Measurements from ENCODE around the gene SNN.

The SNN gene

DNA sequence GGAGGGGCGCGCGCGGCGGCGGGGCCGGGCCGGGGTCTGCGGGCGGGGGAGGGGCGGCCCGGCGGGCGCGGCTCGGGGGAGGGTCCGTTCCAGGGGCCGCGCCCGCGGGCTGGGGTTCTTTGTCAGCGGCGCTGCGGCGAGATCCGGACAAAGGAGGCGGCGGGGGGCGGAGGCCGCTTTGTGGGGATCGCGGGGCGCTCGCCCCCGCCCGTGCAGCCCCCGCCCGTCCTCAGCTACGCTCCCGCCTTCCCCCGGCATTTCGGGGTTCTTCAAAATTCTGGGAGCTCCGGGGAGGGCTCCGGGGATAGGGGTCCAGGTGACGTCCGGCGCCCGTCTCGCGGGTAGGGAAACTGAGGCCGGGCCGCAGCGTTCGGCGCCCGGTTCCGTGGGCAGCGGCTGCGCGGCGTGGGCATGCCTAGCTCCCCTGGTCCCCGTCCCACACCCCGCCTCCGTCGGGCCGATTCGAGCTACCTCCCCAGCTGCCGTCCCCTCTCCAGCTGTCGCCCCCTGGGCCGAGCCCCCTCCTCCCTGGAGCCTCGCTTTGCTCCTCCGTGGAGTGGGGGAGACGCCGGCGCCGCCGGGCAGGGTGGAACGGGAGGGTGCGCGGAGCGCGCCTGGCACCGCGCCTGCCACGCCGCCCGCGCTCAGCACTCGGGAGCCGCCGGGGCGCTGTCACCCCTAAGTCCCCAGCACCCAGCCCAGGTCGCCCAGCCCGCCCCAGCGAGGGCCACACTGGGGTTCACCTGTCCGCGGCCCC is 546 bp downstream of the SNN start:
- no peak for DNase-seq

DNA sequence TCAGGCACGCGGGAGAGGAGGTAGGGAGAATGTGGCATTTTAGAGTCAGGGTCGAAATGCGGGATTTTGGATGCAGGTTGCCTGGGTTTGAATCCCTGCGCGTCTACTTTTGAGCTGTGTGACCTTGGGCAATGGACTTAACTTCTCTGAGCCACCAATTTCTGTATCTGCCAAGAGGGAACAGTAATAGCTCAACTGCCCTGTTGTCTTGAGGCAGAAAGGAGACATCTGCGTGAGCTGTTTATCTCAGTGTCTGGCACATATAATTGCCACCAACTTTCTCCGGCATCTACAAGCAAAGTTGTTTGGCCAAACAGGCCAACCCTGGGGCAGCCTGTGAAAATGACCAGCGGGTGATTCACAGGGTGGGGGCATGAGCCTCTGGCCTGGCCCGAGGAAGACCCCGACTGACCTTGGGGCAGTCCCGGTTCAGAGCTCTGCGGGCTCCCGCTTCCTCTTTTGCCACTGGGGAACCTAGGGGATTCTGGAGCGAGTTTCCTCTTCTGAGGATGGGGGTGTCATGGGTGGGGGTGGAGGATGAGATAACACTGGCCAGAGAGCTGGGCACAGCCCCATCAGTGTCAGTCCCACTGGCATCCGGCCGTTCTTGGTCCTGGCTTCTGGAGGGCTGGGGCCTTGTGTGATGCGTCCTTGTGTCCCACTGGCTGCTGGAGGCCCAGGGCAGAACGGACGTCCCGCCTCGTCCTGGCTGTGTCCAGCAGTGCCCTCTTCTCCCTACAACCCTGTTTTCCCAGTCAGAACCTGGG is 1.3 kb downstream of the SNN start:
- no peak for DNase-seq

DNA sequence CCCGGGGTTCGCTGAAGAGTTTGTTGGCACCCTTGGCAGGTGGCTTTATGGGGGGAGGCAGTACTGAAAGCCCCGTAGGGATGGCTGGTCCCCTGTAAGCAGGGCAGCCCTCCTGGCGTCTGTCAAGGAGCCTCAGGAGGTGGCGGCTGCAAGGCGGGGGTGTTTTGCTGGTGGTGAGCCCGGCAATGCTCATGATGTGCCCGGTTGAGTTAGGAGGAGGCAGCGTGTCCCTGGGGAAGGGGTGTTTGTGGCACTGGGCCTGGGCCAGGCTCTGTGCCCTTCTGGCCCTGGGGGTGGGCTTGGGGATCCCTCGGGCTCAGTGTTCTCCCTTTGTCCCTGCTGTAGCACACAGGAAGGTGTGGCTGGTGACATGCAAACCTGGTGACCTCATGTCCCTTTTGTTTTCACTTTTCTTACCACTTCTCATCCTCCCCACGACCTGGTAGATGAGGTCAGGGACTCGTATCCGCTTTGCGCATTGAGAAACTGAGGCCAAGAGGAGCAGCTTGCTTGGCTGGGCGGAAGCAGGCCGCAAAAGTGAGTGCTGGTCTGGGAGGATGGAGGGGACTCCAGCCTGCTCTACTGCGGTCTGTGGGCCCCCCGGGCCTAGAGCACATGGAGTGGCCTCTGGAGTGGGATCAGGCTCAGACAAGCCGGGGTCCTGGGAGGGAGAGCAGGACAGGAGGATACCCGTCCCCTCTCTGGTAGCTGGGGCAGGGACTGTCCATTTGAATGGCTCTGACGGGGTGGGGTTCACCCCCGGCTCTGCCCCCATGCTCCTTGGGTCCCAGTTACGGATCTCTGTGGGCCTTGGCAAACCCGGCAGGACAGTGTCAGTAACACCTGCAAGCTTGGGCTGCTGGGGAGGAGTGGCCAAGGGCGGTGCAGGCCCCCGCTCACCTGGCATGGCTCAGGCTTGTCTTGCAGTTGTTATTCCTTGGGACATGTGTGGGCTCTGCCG is 2.2 kb downstream of the SNN start:
- no peak for DNase-seq

DNA sequence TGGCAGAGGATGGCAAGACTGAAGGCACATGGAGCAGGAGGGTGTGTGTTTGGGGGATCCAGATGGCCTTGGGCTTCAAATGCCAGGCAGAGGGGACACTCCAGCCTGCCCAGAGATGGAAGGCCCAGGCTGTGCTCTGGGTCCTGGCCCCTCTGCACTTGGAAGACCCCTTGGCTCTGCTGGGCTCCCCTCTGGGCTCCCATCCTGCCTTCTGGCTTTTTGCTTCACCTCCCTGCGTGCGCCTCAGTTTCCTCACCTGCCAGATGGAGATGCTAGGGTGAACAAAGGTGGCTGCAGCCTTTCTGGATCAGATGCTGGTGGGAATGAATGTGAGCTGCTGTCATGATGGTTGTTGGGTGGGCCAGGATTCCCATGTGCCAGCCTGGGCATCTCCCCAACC is 3.0 kb downstream of the SNN start:
- DNase-seq: no peak

DNA sequence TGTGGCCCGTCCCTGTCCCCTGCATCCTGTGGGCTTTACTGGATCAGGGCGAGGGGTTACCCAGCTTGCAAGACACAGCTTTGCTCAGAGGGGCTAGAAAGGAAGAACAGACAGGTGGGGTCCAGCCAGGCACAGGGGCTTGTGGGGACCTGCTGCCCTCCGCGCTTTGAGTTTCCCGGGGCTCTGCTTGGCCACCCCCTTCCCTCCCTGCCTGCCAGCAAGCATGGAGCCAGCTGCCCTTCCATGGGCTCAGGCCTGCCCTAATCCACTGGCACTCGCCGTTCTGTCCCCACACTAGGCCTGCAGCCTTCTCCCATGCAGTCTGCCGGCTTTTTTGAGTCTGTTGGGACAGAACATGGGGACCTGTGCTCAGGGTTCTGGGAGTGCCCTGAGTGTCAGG is 3.4 kb downstream of the SNN start:
- no peak for DNase-seq

DNA sequence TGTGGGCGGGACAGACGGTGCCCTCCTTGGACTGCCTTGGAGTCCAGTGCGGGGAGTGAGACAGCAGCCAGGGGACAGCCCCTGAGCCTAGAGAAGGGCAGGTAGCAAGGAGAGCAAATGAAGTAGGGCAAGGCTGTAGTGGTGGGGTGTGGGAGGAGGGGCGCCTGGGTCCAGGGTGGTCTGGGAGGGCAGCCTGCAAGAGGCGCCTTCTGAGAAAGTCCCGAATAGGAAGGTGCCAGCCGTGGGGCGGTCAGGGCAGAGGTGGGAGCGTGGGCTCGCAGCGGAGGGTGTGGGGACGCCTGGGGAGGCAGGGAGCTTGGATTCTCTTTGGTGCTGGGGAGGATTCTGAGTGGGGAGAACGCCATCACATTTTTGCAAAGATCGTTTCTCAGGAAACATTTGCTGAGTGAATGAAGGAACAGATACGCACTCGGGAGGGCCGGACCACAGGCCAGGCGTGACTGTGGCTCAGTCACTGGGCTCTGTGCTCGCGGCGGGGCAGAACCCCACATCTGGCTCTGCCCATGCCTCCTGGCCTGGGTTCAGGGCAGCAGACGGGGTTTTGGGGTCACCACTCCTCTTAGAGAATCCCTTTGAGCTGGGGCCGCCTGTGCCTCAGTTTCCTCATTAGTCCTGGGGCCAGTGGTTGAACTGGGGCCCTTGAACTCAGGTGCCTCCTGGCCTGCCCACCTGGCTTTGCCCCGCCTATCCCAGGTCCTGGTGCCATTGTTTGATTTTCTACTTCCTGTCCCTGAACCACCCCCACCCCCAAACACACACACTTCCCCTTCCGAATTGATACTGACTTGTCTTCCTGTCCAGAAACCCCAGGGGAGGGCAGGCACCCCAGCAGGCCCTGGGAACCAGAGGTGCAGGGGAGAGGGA is 4.2 kb downstream of the SNN start:
- no peak for DNase-seq

DNA sequence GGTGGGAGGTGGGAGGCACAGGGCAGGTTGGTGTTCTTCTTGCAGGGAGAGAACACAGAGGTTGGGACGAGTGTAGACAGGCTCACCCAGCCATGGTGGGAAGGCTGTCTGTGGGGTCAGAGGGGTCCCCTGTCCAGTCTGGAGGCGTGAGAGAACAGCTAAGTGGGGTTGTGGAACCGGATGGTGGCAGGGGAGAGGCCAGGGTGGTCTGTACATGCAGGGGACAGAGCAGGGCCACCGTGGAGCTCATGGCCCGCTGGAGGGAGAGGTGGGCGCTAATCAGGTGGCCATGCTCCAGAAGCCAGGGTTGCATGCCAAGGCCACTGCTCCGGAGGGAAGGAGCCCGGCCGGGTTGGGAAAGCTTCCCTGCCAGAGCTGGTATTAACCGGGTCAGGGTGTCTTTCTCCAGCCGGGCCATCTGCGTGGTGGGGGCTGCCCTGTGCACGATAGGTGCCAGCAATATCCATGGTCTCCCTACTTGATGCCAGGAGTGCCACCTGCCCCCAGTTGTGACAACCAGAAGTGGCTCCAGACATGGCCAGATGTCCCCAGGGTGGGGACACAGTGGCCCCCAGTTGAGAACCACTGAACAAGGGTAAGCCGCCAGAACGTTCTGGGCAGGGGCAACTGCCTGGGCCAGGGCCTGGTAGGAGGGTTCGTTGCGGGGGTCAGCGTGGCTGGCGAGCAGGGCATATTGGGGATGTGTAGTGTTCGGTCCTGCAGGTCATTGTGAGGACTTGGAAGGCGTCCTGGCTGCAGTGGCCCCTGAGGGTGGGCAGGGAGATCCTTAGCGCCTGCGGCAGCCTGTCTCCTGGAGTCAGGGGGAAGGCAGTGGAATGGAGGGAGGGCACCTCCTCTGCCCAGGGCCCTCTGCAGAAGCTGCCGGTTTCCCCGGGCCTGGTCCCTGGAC is 5.1 kb downstream of the SNN start:
- no peak for DNase-seq

DNA sequence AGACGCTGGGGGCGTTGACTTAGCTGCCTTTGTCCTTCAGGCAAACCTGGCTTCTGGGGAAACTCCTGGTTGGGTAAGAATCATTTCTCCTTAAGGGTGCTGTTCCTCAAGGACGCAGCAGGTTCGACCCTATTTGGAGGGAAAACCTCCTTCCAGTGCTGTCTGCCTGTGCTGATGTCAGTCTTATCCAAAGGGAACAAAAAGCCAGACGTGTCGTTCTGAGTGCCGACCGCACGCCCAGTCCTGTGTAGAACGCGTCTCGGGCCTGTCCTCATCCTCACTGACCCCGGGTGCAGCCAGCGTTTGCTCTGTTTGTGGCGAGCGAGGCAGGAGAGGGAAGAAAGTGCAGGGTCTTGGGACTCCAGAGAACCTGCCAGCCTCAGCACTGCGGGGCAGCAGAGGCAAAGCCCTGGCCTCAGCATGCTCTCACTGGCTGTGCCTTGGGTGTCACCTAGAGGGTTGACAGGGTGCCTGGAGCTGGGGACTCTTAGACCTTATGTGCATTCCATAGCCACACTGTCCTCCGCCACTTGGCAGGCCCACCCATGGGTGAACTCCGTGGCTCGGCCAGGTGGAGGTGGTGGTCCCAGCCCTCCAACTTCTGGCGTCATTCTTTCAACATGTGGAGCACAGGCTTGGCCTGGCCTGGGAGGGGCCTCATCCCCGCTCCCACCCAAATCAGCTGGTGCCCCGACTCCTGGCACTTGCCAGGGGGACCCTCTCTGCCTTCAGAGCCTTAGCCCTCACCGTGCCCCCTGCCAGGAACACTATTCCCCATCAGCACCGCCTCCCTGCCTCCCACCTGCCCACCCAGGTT is 6.0 kb downstream of the SNN start:
- DNase-seq: no peak

DNA sequence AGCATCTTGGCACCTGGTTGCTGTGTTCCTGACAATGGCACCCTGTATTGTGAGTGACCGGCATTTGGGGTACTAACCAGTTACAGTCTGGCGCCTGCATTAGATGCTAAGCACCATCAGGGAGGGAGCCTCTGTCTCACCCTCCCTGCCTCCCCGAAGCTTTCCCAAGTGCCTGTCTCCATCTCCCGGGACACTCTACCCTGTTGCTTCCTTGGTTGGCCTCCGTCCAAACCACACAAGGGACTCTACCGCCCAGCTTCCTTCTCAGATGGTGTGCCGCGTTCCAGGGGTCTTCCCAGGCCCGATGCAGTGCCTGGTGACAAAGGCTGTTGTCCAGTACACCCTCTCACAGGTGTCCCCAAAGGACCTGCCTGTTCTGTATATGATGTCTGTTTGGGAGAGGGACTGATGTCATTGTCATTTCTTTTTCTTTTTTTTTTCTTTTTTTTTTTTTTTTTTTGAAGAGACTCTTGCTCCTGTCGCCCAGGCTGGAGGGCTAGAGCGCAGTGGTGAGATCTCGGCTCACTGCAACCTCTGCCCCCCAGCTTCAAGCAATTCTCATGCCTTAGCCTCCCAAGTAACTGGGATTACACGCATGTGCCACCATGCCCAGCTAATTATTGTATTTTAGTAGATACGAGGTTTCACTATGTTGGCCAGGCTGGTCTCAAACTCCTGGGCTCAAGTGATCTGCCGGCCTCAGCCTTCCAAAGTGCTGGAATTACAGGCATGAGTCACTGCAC is 6.7 kb downstream of the SNN start:
- no peak for DNase-seq

DNA sequence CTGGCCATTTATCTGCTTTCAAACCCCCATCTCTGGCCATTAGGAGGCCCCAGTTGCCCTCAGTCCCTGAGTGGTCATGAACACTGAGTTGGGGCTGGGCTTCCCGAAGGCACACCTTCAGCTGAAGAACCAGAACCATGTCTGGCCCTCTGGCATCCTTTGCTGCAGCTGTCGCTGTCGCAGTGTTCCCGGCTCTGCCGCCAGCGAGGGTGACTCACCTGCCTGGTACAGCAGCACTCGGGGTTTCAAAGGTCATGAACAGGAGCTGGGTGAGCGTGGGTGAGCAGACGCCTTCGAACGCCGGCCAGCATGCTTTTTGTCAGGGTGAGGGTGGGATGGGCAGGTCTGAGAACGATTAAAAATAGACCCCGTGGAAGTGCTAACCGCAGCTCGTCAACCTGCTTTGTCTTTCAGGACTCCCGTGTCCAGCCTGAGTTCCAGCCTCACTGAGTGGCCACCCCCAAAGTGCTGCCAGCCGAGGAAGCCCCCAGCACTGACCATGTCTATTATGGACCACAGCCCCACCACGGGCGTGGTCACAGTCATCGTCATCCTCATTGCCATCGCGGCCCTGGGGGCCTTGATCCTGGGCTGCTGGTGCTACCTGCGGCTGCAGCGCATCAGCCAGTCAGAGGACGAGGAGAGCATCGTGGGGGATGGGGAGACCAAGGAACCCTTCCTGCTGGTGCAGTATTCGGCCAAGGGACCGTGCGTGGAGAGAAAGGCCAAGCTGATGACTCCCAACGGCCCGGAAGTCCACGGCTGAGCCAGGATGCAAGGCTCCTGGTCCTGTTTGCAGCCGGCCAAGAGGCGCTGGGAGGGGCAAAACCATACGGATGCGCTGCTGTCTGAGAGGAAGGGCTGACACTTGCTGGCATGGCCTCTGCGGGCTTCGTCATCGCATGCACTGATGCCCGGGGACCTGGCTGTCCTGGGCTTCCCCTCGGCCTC is 7.6 kb downstream of the SNN start:
- no peak for DNase-seq

DNA sequence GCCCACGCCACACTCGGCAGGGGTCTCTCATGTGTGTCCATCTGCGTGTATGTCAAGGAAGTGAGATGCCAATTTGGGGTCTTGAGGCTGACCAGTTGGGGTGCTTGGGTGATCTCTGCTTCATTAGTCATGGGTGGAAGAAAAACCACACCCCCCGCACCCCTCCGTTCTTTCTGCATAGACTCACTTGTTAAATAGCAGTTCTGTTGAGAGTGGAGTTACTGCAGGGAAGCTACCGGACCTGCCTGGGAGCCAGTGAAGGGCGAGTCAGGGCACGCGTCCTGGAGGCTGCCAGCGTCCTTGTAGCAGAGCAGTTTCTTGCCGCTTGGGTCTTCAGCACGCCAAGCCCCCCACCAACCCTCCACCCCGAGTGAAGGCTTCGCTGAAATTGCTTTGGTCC is 8.5 kb downstream of the SNN start:
- DNase-seq: no peak

DNA sequence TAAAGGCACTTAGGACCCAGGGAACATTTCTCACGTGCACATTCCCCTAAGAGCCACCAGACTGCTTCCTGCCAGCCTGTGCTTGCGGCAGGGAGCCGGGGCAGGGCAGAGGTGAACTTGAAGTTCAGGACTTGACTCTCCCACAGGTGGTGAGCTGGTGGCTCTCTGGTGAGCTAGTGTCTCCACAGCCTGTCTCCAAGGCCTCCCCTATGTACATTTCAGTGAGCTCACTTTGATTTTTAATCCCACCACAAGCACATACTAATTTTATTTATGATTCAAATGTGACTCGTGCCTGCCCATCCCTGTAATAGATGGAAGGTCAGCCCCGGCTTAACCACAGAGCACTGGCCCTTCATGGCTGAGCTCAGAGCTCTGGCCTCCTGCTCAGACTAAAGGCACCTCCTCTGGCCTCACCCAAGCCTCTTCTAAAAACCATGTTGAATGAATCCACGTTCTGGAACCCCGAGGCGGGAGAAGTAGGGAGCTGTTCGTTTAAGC is 9.2 kb downstream of the SNN start:
- DNase-seq: no peak

DNA sequence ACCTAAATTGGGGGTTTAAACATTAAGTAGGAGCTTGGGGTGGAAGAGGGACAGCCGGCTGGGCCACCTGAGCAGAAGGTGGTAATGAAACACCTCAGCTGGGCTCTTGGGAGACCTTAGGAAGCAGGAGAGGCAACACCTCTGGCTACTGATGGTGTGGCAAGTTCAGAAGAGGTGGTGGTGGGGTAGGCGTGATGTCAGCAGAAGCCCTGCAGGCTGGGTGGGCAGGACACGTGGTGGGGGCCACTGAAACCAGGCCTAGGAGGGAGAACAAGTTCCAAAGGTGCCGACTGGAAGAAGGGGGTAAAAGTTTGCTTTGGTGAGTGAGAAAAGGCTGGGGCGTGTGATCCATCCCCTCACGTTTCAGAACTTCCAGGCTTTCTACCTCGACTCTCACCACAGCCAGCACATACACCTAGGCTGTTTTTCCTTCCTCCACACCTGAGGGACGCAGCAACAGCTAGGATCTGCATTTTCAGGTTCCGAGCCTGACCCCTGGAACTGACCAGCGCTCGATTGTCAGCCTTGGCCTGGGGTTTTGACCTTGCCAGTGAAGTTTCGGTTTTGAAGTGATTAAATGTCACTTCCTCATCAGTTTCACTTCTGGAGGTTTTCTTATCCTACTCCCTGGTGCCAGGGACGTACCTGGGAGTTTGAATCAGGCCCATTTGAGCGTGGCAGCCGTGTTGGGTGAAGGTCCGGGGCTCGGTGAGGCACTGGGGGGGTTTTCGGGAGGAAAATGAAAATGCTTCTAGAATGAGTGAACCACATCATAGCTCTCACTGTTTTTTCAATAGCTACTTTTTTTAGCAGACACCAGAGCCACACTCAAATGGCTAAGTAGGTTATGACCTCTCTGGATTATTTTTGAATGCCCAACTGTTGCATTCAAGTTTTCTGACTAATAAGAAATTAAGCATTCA is 10.0 kb downstream of the SNN start:
- no peak for DNase-seq

DNA sequence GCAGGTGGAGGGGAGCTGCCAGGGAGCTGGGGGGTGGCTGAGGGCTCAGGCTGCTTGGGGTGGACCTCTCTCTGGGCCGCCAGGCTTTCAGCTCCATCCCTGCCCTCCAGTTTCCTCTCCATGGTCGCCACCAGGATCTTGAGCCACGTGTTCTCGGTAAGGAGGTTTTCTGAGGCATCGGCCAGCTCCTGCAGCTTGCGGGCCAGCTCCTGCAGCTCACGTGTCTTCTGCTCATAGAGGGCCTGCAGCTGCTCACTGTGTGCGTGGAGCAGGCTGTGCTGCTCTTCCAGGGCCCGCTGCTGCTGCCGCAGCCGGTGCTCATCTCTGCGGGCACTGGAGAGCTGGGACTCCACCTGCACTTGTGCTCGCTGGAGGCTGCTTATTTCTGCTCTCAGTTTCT is 11.0 kb downstream of the SNN start:
- no peak for DNase-seq

DNA sequence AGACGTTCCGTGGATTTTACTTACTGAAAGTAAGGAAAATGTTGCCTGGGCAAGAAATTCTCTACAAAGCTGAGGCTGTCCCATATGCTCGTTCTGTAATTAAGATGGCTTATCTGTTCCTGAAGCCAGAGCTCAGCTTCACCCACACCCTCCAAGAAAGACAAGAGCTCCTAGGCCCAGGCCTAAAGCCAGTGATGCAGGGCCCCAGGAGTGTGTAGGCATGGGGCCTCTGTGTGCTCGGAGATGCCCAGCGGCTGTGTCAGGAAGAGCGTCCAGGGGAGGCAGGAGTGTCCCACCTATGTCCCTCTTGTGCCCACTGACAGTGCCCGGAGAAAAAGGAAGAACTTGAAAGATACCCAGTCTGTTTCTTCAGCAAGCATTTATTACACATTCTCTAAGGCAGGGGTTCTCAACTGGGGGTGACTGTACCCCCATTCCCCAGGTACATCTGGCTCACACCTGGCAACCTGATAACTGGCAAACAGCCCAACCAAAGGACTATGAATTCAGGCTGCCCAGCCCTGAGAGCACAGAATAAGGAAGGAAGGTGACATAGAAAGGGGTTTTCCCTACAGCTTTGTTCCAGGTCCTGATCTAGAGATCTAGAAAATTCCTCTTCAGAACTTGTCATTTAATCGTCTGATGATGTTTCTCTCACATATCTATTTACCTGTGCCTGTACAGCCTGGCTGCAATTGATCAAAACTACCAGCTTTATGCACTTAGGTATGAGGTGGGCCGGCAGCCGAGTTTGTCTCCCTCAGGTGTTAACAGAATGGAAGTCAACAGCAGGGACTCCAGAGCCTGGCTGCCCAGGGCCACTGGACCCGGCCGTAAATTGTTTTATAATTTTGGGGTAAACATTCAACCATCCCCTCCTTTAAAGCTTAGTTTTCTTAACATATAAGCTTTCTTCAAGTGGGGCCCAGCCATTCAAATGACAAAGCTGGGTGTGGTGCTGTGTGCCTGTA is 12.0 kb downstream of the SNN start:
- no peak for DNase-seq

DNA sequence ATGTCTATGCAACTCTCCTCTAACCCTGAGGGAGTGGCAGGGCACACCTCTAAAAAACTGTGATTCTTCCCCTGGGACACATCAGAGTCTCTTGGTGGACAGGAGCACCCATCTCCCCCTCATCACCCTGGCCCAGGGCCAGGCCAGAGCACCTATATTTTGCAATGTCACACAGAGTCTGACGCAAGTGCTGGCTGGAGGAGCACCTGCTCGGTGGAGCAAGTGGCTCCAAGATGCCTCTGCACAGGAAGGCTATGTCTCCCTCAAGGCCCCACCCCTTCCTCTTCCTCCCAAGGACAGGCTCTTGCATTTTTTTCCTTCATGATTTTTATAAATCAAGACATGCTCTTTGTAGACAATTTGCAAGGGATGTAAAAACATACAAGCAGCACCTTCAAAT is 13.3 kb downstream of the SNN start:
- no peak for DNase-seq
